HepG2 (cell line): Measurements from ENCODE around the gene TTC4.
A peak's percentile ranks its signal among the peaks of the same experiment; 100 is the strongest.

ENCODE experiments used
- EED ChIP-seq: sonication (generic); formaldehyde crosslinking; IDR thresholded peaks from 2 replicates; pipeline ENCODE4 v1.5.0; 2020; ENCODE audit warnings: mild to moderate bottlenecking, missing genetic modification reagents
- IRF2 ChIP-seq: IDR thresholded peaks from 2 replicates; pipeline ENCODE4 v1.6.1; 2018; ENCODE audit warnings: missing genetic modification reagents, missing compliant biosample characterization
- RFX5 ChIP-seq: IDR thresholded peaks from 2 replicates; pipeline ENCODE4 v1.6.1; 2011; ENCODE audit warnings: low read depth, low read length, improper control_type of control experiment
- SUZ12 ChIP-seq: fragments of 150-350 bp; IDR thresholded peaks from 2 replicates; pipeline ENCODE4 v1.6.1; 2014; ENCODE audit warnings: low read depth, low read length
- TMF1 ChIP-seq: sonication (generic); formaldehyde crosslinking; IDR thresholded peaks from 2 replicates; pipeline ENCODE4 v1.8.1; 2022; ENCODE audit warnings: low read depth, missing genetic modification reagents
- ZC3H4 ChIP-seq: sonication (generic); formaldehyde crosslinking; IDR thresholded peaks from 2 replicates; pipeline ENCODE4 v1.4.0; 2020; ENCODE audit warnings: missing genetic modification reagents, borderline replicate concordance
- ZFP90 ChIP-seq: sonication (generic); formaldehyde crosslinking; IDR thresholded peaks from 2 replicates; pipeline ENCODE4 v1.8.0; 2022; ENCODE audit warnings: missing genetic modification reagents, mild to moderate bottlenecking, inconsistent platforms, borderline replicate concordance
- ZNF530 ChIP-seq: sonication (generic); formaldehyde crosslinking; IDR thresholded peaks from 2 replicates; pipeline ENCODE4 v1.5.0; 2020; ENCODE audit warnings: low read depth, mild to moderate bottlenecking, missing genetic modification reagents
- TF ChIP-seq, protein P1 (sequence below): sonication (generic); formaldehyde crosslinking; IDR thresholded peaks from 2 replicates; pipeline ENCODE4; 2020; ENCODE audit warnings: missing genetic modification reagents, mild to moderate bottlenecking, borderline replicate concordance
- TF ChIP-seq, protein P2 (sequence below): sonication (generic); formaldehyde crosslinking; IDR thresholded peaks from 2 replicates; pipeline ENCODE4 v1.4.0; 2020; ENCODE audit warnings: missing genetic modification reagents
- TF ChIP-seq, protein P3 (sequence below): conservative IDR thresholded peaks from 2 replicates; pipeline ENCODE4 v1.6.1; 2018; ENCODE audit warnings: missing genetic modification reagents

DNA sequence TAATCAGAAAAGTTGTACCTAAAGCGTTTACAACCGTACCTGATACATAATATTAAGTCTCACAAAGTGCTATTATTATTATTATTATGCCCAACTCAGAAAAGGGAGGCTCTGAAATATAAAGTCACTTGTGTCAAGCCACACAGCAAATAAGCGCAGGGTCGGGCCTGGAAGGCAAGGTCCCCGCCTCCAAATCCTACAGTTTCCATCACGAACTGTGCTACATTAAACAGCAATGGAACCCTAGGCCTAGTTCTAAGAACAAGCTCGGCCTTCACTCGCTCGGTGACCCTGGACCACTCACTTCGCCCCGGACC lies 48.1 kb downstream of the TTC4 start:
- no peak for TF ChIP-seq TMF1 (CRISPR knock-in tag)
- TF ChIP-seq, protein P1, sequence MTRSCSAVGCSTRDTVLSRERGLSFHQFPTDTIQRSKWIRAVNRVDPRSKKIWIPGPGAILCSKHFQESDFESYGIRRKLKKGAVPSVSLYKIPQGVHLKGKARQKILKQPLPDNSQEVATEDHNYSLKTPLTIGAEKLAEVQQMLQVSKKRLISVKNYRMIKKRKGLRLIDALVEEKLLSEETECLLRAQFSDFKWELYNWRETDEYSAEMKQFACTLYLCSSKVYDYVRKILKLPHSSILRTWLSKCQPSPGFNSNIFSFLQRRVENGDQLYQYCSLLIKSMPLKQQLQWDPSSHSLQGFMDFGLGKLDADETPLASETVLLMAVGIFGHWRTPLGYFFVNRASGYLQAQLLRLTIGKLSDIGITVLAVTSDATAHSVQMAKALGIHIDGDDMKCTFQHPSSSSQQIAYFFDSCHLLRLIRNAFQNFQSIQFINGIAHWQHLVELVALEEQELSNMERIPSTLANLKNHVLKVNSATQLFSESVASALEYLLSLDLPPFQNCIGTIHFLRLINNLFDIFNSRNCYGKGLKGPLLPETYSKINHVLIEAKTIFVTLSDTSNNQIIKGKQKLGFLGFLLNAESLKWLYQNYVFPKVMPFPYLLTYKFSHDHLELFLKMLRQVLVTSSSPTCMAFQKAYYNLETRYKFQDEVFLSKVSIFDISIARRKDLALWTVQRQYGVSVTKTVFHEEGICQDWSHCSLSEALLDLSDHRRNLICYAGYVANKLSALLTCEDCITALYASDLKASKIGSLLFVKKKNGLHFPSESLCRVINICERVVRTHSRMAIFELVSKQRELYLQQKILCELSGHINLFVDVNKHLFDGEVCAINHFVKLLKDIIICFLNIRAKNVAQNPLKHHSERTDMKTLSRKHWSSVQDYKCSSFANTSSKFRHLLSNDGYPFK = no peak
- TF ChIP-seq, protein P2, sequence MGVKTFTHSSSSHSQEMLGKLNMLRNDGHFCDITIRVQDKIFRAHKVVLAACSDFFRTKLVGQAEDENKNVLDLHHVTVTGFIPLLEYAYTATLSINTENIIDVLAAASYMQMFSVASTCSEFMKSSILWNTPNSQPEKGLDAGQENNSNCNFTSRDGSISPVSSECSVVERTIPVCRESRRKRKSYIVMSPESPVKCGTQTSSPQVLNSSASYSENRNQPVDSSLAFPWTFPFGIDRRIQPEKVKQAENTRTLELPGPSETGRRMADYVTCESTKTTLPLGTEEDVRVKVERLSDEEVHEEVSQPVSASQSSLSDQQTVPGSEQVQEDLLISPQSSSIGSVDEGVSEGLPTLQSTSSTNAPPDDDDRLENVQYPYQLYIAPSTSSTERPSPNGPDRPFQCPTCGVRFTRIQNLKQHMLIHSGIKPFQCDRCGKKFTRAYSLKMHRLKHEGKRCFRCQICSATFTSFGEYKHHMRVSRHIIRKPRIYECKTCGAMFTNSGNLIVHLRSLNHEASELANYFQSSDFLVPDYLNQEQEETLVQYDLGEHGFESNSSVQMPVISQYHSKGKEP (CRISPR knock-in tag) = no peak
- TF ChIP-seq ZC3H4 (CRISPR knock-in tag) = 0 out of 2 replicates have a peak, but pooled peaks have one; percentile 54
- TF ChIP-seq ZNF530 (CRISPR knock-in tag) = no peak
- TF ChIP-seq SUZ12 = no peak
- no peak for TF ChIP-seq ZFP90 (CRISPR knock-in tag)
- TF ChIP-seq, protein P3, sequence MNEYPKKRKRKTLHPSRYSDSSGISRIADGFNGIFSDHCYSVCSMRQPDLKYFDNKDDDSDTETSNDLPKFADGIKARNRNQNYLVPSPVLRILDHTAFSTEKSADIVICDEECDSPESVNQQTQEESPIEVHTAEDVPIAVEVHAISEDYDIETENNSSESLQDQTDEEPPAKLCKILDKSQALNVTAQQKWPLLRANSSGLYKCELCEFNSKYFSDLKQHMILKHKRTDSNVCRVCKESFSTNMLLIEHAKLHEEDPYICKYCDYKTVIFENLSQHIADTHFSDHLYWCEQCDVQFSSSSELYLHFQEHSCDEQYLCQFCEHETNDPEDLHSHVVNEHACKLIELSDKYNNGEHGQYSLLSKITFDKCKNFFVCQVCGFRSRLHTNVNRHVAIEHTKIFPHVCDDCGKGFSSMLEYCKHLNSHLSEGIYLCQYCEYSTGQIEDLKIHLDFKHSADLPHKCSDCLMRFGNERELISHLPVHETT (CRISPR knock-in tag) = no peak
- TF ChIP-seq EED = no peak
- TF ChIP-seq RFX5 = no peak
- no peak for TF ChIP-seq IRF2 (CRISPR knock-in tag)
